ENCODE data around the gene RCSD1. TPM values are rescaled to one million over a fixed set of nuclear protein-coding genes. Genes with fewer than 3 reads are reported as not detected.

The RCSD1 gene
- total RNA-seq, 4 donors from 2014 or later, result 2.4 to 8.7 (median 4.4) TPM

GRCh38 chr1:167698313-167698712, 68.3 kb downstream of the RCSD1 start:
- 65 to 78% methylated on average over 4 of the region's 4 CpGs for WGBS, 2 donors
- no peak for DNase-seq (ENCODE audit: low spot score in 2 of 2)
- intact Hi-C loops (cut with DNase I; ENCODE audit: low total_unique reads), result no loop called here
- TF ChIP-seq CTCF (IDR thresholded peaks at IDR 0.05) (no peak), POLR2A (IDR thresholded peaks at IDR 0.05) (no peak)
- H3K4me3 ChIP-seq (ENCODE audit: low read depth, poor library complexity, severe bottlenecking), result no peak overlapping the region

DNA sequence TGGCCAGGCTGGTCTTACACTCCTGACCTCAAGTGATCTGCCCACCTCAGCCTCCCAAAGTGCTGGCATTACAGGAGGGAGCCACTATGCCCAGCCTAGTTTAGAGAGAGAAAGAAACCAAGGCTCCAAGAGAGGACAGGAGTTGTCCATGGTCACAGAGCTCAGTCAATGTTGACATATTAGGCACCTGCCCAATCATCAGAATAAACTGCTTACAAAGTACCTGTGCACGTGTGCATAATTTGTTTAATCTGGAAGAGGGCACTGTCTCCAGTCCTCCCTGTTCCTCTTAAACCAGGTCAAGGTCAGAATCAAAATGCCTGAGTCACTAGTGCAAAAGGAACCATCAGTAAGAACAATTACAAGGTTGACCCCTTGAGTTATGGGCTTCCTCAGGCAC, 71.5 kb downstream of the RCSD1 start:
- DNase-seq (ENCODE audit: low spot score in 2 of 2), result no peak
- TF ChIP-seq CTCF (IDR thresholded peaks at IDR 0.05) (no peak), POLR2A (IDR thresholded peaks at IDR 0.05) (no peak)
- WGBS, 2 donors, result 75 to 89% methylated on average over 1 of the region's 1 CpG

GRCh38 chr1:167703557-167703956, 73.5 kb downstream of the RCSD1 start:
- 100% methylated on average over 1 of the region's 1 CpG for WGBS, 2 donors
- H3K4me3 ChIP-seq (ENCODE audit: low read depth, poor library complexity, severe bottlenecking), result no peak overlapping the region
- intact Hi-C loops (cut with DNase I; ENCODE audit: low total_unique reads), result no loop called here
- DNase-seq (ENCODE audit: low spot score in 2 of 2), result no peak
- TF ChIP-seq POLR2A (IDR thresholded peaks at IDR 0.05), result no peak

More for the DNA sequence above, 71.5 kb downstream of the RCSD1 start:
- intact Hi-C loops (cut with DNase I; ENCODE audit: low total_unique reads), result no loop called here
- H3K4me3 ChIP-seq (ENCODE audit: low read depth, poor library complexity, severe bottlenecking), result no peak overlapping the region

GRCh38 chr1:167704715-167705114, 74.7 kb downstream of the RCSD1 start:
- intact Hi-C loops (cut with DNase I; ENCODE audit: low total_unique reads), result no loop called here
- no peak for TF ChIP-seq CTCF (IDR thresholded peaks at IDR 0.05)
- no peak for TF ChIP-seq POLR2A (IDR thresholded peaks at IDR 0.05)
- no peak overlapping the region for H3K4me3 ChIP-seq (ENCODE audit: low read depth, poor library complexity, severe bottlenecking)
- WGBS, 2 donors, result 64 to 65% methylated on average over 2 of the region's 2 CpGs
- DNase-seq (ENCODE audit: low spot score in 2 of 2), result no peak

DNA sequence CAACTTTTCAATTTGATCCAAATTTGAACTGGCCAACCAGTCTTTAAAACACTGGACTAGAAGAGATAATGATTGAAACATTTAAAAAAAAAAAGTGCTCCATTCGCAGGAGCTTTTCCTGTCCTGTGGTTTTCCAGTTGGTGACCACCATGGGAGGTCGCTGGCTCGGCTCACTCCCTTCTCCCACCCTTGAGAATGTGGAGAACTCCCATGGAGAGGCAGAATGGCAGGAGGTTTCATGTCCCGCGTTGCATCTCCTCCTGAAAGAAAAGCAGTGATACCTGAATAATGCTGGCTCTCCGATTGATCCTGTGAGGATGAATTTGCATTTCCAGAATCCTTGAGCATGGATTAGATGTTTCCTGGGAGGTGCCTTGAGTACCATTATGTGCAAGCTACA, 75.2 kb downstream of the RCSD1 start:
- DNase-seq (ENCODE audit: low spot score in 2 of 2), result no peak
- 64 to 70% methylated on average over 6 of the region's 6 CpGs for WGBS, 2 donors
- H3K4me3 ChIP-seq (ENCODE audit: low read depth, poor library complexity, severe bottlenecking), result no peak overlapping the region
- intact Hi-C loops (cut with DNase I; ENCODE audit: low total_unique reads), result no loop called here
- TF ChIP-seq POLR2A (IDR thresholded peaks at IDR 0.05) (no peak), CTCF (IDR thresholded peaks at IDR 0.05) (no peak)

DNA sequence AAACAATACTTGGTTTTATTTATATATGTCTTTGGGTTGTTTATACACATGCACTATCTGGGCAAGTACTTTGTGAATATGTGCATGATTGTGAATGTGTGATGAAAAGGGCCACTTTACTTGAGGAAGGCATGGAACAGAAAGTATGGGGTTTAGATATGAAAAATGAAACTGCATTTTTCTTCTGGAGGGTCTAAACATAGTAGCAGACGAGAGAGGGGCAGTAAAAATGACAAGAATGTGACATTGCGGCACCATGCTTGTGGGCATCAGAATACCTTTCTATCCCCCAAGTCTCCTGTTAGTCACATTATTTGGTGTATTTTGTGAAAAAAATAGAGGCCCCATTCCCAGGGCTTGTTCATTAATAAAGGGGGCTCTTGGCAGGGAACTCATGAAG, 76.3 kb downstream of the RCSD1 start:
- intact Hi-C loops (cut with DNase I; ENCODE audit: low total_unique reads), result no loop called here
- no peak for TF ChIP-seq CTCF (IDR thresholded peaks at IDR 0.05)
- no peak for TF ChIP-seq POLR2A (IDR thresholded peaks at IDR 0.05)
- WGBS, 2 donors, result 88 to 91% methylated on average over 2 of the region's 2 CpGs
- no peak overlapping the region for H3K4me3 ChIP-seq (ENCODE audit: low read depth, poor library complexity, severe bottlenecking)
- no peak for DNase-seq (ENCODE audit: low spot score in 2 of 2)

Measured in lower leg skin (tissue), 4 donors.